NCI-H82 (cell line): Measurements from ENCODE around the gene OR2B2.
A peak's percentile ranks its signal among the peaks of the same experiment; 100 is the strongest.
"Not testable (repeated sequence)": the region's sequence is repeated elsewhere in the genome, so short reads cannot be mapped to it uniquely, and the experiment has no call there.

ENCODE experiments used
- DNase-seq: peaks from one replicate; lab custom pipeline; 2025; lab: John Stamatoyannopoulos, UW

Gene OR2B2

DNA sequence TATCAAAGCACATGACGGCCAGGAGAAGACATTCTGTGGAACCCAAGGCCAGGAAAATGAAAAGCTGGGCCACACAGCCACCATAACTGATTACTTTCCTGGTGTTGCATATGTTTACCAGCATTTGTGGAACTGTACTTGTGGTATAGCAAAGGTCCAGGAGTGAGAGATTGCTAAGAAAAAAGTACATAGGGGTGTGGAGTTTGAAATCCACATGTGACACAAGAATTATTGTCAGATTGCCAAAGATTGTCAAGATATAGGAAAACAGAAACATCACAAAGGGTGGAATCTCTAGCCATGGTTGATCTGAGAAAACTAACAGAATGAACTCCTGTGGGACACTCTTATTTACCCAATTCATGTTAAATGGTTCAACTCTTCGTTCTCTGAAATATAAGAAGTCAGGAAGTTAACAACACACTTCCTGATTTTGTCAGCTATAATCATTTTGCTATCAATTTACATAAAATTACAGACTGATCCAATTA is at the start of gene OR2B2:
Gene OR2B2 (minus strand): TSS at position 441 of the 491 bp plus-strand sequence. CDS start 77 bp downstream, at position 364.
- DNase-seq = no peak

DNA sequence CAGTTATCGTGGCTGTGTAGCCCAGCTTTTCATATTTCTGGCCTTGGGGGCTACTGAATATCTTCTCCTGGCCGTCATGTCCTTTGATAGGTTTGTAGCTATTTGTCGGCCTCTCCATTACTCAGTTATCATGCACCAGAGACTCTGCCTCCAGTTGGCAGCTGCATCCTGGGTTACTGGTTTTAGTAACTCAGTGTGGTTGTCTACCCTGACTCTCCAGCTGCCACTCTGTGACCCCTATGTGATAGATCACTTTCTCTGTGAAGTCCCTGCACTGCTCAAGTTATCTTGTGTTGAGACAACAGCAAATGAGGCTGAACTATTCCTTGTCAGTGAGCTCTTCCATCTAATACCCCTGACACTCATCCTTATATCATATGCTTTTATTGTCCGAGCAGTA is 45.3 kb upstream of the OR2B2 start:
- no peak for DNase-seq

DNA sequence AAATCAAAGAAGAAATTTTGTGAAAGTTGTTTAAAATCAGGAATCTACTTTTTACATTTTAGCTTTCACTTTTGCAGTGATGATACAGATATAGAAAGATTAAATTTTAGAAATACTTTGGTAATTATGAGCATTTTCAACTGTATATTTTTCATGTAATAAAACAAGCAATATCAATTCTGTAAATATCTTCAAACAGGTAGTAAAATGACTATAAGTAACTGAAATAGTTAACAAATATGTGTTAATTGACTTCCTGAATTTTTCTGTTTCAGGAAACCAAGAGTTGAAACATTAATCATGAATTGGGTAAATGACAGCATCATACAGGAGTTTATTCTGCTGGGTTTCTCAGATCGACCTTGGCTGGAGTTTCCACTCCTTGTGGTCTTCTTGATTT is 44.7 kb upstream of the OR2B2 start, which contains the start of gene OR2B6:
Gene OR2B6 (plus strand): TSS at position 301 of the 400 bp plus-strand sequence. CDS start 0 bp downstream, at position 301.
- no peak for DNase-seq

DNA sequence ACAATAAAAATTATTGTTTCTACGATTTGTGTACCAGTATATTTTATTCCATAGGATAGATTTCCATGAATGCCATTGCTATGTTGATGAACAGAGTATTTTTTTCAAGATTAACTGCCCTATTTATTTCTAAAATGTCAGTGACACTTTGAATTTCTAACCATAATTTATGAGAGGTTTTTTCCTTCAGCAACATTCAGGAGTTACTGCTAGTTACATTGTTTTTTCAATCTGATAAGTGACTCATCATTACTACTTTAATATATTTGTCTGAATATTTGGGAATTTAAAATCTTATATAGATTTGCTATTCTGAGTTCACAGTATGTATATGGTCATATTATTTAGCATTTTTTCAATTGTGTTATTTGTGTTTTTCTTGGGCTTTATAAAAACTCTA is 38.8 kb upstream of the OR2B2 start:
- DNase-seq = no peak

DNA sequence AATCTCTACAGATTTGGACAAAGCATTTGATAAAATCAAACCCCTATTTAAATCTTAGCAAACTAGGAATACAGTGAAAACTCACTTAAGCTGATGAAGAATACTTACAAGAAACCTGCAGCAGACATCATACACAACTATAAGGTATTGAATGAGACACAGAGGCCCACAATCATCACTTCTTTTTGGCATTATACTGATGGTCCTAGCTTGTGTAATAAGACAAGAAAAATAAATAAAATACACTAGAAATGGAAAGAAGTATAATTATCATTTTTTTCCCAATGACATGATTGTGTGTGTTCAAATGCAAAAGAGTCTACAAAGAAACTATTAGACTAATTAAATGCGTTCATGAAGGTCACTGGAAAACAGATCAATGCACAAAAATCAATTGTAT is 36.0 kb upstream of the OR2B2 start:
- DNase-seq = no peak

DNA sequence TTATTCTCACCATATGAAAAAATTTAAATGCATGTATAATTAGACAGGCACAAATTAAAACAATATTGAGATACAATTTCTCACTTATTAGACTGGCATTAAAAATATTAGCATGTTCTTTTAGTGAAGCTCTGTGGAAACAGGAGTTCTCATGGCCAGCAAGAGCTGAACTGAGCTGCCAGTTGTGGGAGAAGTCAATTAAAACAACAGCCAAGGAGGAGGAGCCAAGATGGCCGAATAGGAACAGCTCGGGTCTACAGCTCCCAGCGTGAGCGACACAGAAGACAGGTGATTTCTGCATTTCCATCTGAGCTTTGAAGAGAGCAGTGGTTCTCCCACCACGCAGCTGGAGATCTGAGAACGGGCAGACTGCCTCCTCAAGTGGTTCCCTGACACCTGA is 30.9 kb upstream of the OR2B2 start:
- DNase-seq = peak; percentile 1

DNA sequence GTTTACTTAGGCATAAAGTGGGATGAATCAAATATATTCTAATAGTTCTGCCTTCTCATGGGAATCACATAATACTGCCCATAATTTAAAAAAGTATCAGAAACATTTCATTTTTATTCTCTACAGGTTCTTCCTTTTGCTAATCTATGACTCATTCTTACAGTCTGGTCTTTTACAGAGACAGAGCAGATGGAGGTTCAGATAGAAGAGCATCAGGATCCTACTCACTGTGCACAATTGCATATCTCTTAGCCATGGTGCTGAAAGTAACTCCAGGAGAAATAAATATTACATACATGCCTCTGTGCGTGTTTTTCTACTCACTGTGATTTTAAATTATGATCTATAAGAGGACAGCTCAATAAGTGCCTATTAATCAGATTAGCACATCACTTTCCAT is 28.6 kb upstream of the OR2B2 start:
- no peak for DNase-seq

DNA sequence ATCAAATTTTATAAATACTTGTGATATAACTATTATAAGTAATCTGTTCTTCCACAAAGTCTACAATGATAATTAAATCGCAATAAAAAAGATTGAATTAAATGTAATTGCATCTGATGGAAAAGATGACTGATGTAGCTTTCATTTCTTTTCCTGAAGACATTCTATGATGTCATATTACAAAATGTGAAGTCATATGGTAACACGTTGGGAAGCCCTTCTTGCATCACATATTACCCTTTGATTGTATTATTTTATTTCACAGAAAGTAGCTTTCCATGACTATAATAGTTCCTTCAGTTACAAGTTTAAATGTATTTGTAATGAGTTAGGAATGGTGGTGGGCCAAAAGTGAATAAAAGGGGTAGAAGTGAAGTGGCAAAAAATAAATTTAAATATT is 19.0 kb upstream of the OR2B2 start:
- DNase-seq = no peak

DNA sequence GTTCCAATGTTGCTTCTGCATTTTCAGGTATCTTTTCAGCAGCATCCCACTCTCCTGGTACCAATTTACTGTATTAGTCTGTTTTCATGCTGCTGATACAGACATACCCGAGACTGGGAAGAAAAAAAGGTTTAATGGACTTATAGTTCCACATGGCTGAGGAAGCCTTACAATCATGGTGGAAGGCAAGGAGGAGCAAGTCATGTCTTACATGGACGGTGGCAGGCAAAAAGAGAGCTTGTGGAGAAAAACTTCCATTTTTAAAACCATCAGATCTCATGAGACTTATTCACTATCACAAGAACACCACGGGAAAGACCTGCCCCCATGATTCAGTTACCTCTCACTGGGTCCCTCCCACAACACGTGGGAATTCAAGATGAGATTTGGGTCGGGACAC is 17.7 kb upstream of the OR2B2 start:
- DNase-seq = not testable (repeated sequence)

DNA sequence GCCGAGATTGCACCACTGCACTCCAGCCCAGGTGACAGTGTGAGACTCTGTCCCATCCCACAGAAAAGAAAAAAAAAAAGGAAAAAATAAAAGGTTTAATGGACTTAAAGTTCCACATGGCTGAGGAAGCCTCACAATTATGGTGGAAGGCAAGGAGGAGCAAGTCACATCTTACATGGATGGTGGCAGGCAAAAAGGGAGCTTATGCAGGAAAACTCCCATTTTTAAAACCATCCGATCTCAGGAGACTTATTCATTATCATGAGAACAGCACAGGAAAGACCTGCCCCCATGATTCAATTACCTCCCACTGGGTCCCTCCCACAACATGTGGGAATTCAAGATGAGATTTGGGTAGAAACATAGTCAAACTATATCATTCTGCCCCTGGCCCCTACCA is 15.8 kb upstream of the OR2B2 start:
- DNase-seq = not testable (repeated sequence)

DNA sequence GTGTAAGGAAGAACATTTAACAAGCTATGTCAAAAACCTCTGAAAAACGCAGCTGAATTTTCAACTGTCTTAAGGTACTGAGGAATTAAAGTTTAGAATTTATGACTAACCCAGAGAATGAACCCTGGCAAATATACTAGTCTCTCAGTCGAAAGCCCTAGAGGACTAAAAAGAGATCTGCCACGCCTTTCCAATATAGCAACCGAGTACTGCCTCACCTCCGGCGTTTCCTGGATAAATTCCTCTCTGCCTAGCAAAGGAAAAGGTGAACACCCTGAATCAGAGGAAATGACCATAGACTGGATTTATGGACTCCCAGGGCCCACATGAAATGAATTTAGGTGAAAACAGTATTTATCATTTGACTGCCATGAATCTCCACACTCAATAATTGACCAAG is 12.0 kb upstream of the OR2B2 start:
- DNase-seq = no peak

DNA sequence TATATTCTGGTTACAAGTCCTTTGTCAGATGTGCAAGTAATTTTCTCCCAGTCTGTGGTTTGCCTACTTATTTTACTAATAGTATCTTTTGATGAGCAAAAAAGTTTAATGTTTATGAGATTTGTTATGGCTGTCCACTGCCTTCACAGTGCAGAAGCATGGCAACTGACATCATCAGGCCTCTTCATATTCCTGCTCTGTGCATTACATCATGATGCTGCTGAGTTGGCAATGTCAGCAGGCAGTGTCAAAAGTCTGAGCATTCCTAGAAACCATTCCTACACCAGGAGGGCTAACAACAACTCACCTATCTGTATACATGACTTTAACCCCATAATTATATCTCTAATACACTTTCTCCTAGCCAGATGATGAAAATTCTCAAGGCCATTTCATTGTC is 10.8 kb upstream of the OR2B2 start:
- DNase-seq = no peak

DNA sequence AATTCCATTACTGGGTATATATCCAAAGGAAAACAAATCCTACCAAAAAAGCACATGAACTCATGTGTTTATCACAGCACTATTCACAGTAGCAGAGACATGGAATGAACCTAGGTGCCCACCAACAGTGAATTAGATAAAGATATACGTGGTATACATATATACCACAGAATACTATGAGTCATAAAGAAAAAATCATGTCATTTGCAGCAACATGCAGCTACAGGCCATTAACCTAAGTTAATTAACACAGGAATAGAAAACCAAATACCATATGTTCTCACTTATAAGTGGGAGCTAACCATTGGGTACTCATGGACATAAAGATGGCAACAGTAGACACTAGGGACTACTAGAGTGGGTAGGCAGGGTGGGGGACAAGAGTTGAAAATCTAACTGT is 4.2 kb downstream of the OR2B2 start:
- no peak for DNase-seq

DNA sequence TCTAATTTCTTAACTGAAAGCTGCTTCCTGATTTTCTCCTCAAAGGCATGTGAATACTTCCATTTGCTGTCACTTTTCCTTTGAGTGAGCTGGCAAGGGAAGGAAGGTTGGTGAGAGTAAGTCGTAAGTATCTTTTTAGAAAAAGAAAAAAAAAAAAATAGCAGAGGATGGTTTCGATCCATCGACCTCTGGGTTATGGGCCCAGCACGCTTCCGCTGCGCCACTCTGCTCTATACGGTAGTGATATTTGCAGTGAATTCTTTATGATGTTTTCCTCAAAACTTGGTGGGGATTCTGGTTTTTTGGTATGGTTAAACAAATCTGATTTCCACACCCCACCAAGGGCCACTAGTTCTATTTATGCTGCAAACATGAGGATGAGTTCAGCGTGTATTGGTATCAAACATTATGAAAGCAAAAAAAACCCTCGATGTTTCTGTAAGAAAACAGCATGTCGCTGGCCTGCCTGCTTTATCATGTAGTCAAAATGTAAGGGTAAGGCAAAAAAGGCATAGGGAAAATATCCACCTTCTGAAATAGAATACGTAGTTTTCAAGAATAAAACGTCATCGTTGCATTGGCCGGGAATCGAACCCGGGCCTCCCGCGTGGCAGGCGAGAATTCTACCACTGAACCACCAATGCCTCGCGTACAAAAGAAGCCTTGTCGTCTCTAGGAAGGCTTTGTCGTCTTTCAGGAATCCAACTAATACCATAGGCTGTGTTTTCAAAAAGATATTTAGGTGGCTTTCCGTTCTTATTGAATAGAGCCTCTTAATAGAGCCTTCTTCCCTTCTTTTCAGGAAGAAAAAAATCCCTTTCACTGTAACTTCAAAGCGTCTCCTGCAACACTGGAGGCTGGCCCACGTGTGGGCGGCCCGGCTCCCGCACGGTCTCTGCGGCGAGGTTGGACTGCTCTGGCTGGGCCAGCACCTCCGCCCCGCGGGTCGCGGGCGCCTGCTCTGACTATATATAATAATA is 9.6 kb downstream of the OR2B2 start:
- peak; percentile 92 for DNase-seq

DNA sequence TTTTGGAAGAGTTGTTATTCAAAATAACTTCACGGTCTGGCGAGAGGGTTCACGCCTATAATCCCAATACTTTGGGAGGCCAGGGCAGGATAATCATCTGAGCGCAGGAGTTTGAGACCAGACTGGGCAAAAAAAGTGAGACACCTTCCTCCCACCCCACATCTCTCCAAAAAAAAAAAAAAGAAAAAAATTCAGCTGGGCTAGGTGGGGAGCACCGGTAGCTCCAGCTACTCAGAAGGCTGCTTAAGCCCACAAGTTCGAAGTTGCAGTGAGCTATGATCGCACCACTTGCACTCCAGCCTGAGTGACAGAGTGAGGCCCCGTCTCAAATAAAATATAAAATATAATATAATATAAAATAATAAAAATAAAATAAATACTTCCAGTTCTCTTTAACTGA is 10.4 kb downstream of the OR2B2 start:
- no peak for DNase-seq

DNA sequence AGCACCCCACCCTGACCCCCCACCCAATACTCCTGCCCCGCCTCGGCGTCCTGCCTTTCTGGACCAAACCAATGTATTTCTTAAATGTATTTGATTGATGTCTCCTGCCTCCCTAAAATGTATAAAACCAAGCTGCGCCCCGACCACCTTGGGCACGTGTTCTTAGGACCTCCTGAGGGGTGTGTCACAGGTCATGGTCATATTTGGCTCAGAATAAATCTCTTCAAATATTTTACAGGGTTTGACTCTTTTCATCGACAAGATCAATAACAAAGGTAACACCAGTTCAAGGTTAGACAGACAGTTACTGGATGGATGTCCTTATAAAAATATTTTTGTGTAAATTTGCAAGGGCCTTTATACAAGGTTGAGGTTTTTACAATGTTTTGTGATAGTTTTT is 12.0 kb downstream of the OR2B2 start:
- not testable (repeated sequence) for DNase-seq

DNA sequence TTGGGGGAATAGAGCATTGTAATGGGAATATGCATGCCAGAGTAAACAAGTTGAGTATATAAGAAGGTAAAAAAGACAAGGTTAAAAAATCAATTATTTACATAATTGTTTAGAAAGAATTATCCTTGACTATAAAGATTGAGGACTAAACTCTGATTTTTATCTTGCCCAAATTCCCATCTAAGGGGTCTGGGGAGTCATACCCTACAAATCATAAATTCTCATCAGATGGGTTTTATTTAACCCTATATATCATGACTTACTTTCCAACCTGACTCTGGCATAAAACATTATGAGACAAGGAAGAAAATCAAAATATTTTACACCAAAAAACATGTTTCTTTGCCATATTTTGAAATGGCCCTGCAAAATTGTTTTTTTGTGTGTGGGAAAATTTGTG is 12.7 kb downstream of the OR2B2 start:
- DNase-seq = no peak

DNA sequence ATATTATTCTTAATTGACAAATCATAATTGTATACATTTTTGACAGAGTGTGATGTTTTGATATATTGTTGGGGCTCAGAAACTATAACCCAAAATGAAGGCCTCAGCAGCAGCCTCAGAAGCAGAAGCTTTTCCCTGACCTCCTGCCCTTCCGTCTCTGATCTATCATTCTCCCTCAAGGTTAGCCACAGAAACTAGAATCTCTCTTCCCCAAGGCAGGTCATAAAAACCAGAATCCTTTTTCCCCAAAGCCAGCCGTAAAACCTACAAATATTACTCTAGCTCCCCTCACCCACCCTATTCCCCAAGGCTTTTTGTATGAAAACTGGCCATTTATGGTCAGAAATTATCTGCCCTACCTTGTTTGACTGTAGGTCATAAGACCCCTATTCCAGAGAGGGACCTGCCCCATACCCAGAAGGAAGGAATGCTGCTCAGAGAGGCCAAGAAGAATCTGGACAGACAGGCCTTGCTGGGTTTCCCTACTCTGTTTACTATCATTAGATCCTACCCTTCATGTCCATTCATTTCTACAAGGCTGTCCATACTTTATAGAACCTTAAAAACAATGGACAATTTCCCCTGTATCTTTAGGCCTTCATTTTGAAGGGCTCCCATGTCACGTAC is 14.5 kb downstream of the OR2B2 start:
- no peak for DNase-seq

DNA sequence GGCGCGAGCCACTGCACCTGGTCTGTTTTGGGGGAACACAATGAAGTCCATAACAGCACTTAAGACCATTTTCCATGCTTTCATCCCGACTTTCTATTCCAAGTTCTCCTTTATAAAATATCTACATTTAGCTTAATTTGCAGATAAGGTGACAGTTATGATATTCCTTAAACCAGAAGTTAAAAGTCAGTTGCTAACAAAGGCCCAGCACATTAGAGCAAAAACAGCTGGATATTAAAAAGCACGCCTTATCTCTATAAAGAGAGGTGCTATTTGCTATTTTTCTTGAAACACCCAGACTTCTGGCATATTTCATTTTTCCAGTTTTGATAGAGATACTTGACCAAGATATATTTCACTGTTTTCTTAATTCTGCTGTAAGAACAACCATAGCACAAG is 15.8 kb downstream of the OR2B2 start:
- DNase-seq = no peak

DNA sequence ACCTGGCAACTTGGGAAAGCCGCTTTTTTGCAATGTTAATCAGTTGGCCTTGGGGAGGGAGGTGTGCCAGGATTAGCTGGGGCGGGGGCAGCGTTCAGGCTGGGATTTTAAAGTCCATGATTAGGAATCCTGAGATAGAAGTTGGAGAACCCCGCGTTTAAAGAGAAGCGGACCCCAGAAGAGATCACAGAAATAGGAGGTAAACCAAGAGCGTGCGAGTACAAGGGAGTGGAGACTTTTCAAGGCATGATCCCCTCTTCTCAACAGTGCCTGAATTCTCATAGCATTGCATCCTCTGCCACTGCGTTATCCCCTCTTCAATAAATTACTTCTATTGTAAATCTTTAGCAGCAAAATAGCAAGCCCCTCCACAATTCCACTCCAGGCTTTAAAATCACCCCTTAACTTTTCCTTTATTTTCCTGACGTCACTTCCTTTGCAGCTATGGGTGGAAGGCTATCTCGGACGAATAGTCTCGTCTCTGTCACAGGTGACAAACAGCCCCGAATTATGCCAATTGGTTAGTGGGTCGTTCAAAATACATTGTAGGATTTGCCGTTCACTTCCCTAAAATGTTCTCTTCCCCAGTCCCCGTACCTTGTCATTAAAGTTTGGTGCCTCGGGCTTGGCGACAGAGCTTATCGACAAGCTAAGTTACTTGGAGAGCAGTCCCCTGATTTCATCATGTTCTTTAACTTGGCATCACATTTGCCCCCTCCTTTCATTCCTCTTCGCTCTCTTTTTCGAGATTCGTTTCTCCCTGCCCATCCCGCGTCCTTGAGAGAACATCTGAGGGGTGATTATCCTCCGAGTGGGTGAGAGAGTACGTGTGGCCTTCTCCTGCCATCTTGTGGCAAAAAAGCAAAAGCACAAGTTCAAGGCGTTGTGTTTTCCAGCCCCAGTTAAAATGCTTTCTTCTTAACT is 17.1 kb downstream of the OR2B2 start:
- DNase-seq = peak; percentile 95

DNA sequence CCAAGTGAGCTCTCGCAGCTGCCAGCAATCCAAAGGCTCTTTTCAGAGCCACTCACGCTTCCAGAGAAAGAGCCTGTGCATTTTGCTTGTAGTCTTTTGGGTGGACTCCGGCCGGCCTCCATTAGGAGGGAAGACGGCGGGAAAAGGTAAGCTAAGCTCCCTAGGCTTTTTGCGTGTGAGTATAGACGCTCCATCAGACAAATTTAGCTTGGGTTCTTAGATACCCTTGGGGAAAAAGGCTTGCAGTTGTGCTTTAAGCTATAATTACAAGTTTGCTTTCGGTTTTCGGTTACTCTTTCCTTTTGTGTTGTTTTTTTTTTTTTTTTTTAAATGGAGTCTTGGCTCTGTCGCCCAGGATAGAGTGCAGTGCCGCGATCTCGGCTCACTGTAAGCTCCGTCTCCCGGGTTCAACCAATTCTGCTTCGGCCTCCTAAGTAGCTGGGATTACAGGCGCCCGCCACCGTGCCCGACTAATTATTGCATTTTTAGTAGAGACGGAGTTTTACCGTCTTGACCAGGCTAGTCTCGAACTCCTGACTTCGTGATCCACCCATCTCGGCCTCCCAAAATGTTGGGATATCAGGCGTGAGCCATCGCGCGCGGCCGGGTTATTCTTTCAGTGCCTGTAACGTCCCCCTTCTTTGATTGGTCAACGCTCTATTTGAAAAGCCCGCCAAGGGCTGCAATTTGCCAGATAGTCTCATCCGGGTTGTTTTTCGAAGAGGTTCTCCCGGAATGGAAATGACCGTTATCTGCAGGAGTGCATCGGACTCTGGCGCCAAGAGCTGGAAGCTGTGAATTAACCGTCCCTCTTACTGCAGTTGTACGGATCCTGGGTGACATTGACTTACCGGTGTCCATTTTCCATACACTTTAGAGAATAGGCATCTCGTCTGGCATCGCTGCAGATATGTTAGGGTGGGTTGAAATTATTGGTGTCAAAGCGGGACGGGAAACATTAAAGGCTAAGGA is 18.1 kb downstream of the OR2B2 start:
- peak; percentile 95 for DNase-seq
